ENCODE data around the gene PLPP4. TPM values are rescaled to one million over a fixed set of nuclear protein-coding genes. Genes with fewer than 3 reads are reported as not detected.

PLPP4 gene
- total RNA-seq, 1 donor from 2014 or later: not detected

GRCh38 chr10:120514959-120515358, 57.9 kb downstream of the PLPP4 start:
- Mint-ChIP-seq H3K4me1 (ENCODE audit: unreplicated experiment) (no peaks in the 10 kb centered on the region), H3K36me3 (ENCODE audit: low read depth, unreplicated experiment) (no peaks in the 10 kb centered on the region), H3K27ac (ENCODE audit: unreplicated experiment) (no peak overlapping the region), H3K4me3 (ENCODE audit: unreplicated experiment) (no peak overlapping the region), H3K9me3 (ENCODE audit: unreplicated experiment) (no peaks in the 10 kb centered on the region), H3K27me3 (ENCODE audit: unreplicated experiment) (no peaks in the 10 kb centered on the region)
- no peak for DNase-seq (ENCODE audit: low spot score)
- no peak for TF ChIP-seq CTCF (IDR thresholded peaks at IDR 0.05; ENCODE audit: unreplicated experiment)

GRCh38 chr10:120515741-120516140, 58.7 kb downstream of the PLPP4 start:
- Mint-ChIP-seq H3K4me1 (ENCODE audit: unreplicated experiment) (no peaks in the 10 kb centered on the region), H3K27me3 (ENCODE audit: unreplicated experiment) (no peaks in the 10 kb centered on the region), H3K36me3 (ENCODE audit: low read depth, unreplicated experiment) (no peaks in the 10 kb centered on the region), H3K27ac (ENCODE audit: unreplicated experiment) (no peak overlapping the region), H3K9me3 (ENCODE audit: unreplicated experiment) (no peaks in the 10 kb centered on the region), H3K4me3 (ENCODE audit: unreplicated experiment) (no peak overlapping the region)
- no peak for TF ChIP-seq CTCF (IDR thresholded peaks at IDR 0.05; ENCODE audit: unreplicated experiment)
- DNase-seq (ENCODE audit: low spot score): no peak

GRCh38 chr10:120516426-120516825, 59.4 kb downstream of the PLPP4 start:
- no peak for DNase-seq (ENCODE audit: low spot score)
- no peak overlapping the region for H3K4me3 Mint-ChIP-seq (ENCODE audit: unreplicated experiment)
- no peaks in the 10 kb centered on the region for H3K27me3 Mint-ChIP-seq (ENCODE audit: unreplicated experiment)
- no peaks in the 10 kb centered on the region for H3K4me1 Mint-ChIP-seq (ENCODE audit: unreplicated experiment)
- no peaks in the 10 kb centered on the region for H3K36me3 Mint-ChIP-seq (ENCODE audit: low read depth, unreplicated experiment)
- H3K27ac Mint-ChIP-seq (ENCODE audit: unreplicated experiment): no peak overlapping the region
- H3K9me3 Mint-ChIP-seq (ENCODE audit: unreplicated experiment): no peaks in the 10 kb centered on the region
- no peak for TF ChIP-seq CTCF (IDR thresholded peaks at IDR 0.05; ENCODE audit: unreplicated experiment)

- H3K27me3 Mint-ChIP-seq (ENCODE audit: unreplicated experiment): no peaks in the 10 kb centered on the region
- H3K4me1 Mint-ChIP-seq (ENCODE audit: unreplicated experiment): no peaks in the 10 kb centered on the region
- H3K27ac Mint-ChIP-seq (ENCODE audit: unreplicated experiment): no peak overlapping the region
These were observed 60.2 kb downstream of the PLPP4 start for GRCh38 chr10:120517196-120517595.

More at GRCh38 chr10:120517196-120517595, 60.2 kb downstream of the PLPP4 start:
- no peak for TF ChIP-seq CTCF (IDR thresholded peaks at IDR 0.05; ENCODE audit: unreplicated experiment)
- DNase-seq (ENCODE audit: low spot score): no peak
- Mint-ChIP-seq H3K4me3 (ENCODE audit: unreplicated experiment) (no peak overlapping the region), H3K36me3 (ENCODE audit: low read depth, unreplicated experiment) (no peaks in the 10 kb centered on the region), H3K9me3 (ENCODE audit: unreplicated experiment) (no peaks in the 10 kb centered on the region)
